Ishikawa (cell line): ENCODE data around the gene DEFB129.

Experiments
- CREB1 ChIP-seq: IDR thresholded peaks from 2 replicates; pipeline ENCODE4 v1.6.1; 2012; ENCODE audit warnings: low read depth
- EGR1 ChIP-seq: IDR thresholded peaks from 2 replicates; pipeline ENCODE4 v1.6.1; 2012
- EP300 ChIP-seq: IDR thresholded peaks from 2 replicates; pipeline ENCODE4 v1.6.1; 2012; ENCODE audit warnings: borderline replicate concordance
- FOXM1 ChIP-seq: IDR thresholded peaks from 2 replicates; pipeline ENCODE4 v1.6.1; 2012; ENCODE audit warnings: low read depth, borderline replicate concordance
- NFIC ChIP-seq: IDR thresholded peaks from 2 replicates; pipeline ENCODE4 v1.6.1; 2012
- RAD21 ChIP-seq: IDR thresholded peaks from 2 replicates; pipeline ENCODE4 v1.6.1; 2012; ENCODE audit warnings: low read depth
- TAF1 ChIP-seq: IDR thresholded peaks from 2 replicates; pipeline ENCODE4 v1.6.1; 2012; ENCODE audit warnings: low read depth, mild to moderate bottlenecking
- TCF12 ChIP-seq: IDR thresholded peaks from 2 replicates; pipeline ENCODE4 v1.6.1; 2012; ENCODE audit warnings: low read depth
- TEAD4 ChIP-seq: IDR thresholded peaks from 2 replicates; pipeline ENCODE4 v1.6.1; 2012
- YY1 ChIP-seq: IDR thresholded peaks from 2 replicates; pipeline ENCODE4 v1.6.1; 2012; ENCODE audit warnings: low read depth
- ZBTB7A ChIP-seq: IDR thresholded peaks from 2 replicates; pipeline ENCODE4 v1.6.1; 2012; ENCODE audit warnings: low read depth
- TF ChIP-seq, protein P1 (sequence below): IDR thresholded peaks from 2 replicates; pipeline ENCODE4 v1.6.1; 2012; ENCODE audit warnings: low read depth, mild to moderate bottlenecking

DNA sequence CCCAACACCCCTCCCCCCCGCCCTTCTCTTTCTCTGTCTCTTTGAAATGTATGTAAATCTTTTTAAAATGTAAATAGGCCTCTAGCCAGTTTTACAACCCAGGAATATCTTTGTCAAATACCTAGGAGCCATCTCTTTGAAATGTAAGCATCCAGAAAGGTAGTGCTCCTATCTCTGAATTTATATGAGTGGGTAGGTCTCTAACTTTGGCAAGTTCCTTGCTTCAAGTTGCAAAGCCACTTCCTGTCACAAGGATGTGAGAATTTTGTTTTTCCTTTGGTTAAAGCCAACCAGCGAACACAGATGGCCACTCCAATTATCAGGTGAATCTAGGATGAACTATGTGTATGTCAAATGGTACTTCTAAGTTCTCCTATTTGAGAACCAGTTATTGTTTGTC lies 24.3 kb downstream of the DEFB129 start:
- TF ChIP-seq EGR1 (no peak), TCF12 (no peak), TEAD4 (no peak), EP300 (no peak), CREB1 (no peak), FOXM1 (no peak), NFIC (no peak), RAD21 (no peak), TAF1 (no peak), ZBTB7A (no peak), YY1 (no peak)
- TF ChIP-seq, protein P1, sequence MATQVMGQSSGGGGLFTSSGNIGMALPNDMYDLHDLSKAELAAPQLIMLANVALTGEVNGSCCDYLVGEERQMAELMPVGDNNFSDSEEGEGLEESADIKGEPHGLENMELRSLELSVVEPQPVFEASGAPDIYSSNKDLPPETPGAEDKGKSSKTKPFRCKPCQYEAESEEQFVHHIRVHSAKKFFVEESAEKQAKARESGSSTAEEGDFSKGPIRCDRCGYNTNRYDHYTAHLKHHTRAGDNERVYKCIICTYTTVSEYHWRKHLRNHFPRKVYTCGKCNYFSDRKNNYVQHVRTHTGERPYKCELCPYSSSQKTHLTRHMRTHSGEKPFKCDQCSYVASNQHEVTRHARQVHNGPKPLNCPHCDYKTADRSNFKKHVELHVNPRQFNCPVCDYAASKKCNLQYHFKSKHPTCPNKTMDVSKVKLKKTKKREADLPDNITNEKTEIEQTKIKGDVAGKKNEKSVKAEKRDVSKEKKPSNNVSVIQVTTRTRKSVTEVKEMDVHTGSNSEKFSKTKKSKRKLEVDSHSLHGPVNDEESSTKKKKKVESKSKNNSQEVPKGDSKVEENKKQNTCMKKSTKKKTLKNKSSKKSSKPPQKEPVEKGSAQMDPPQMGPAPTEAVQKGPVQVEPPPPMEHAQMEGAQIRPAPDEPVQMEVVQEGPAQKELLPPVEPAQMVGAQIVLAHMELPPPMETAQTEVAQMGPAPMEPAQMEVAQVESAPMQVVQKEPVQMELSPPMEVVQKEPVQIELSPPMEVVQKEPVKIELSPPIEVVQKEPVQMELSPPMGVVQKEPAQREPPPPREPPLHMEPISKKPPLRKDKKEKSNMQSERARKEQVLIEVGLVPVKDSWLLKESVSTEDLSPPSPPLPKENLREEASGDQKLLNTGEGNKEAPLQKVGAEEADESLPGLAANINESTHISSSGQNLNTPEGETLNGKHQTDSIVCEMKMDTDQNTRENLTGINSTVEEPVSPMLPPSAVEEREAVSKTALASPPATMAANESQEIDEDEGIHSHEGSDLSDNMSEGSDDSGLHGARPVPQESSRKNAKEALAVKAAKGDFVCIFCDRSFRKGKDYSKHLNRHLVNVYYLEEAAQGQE, result no peak
